ENCODE results near the gene GSS.

The GSS gene

DNA sequence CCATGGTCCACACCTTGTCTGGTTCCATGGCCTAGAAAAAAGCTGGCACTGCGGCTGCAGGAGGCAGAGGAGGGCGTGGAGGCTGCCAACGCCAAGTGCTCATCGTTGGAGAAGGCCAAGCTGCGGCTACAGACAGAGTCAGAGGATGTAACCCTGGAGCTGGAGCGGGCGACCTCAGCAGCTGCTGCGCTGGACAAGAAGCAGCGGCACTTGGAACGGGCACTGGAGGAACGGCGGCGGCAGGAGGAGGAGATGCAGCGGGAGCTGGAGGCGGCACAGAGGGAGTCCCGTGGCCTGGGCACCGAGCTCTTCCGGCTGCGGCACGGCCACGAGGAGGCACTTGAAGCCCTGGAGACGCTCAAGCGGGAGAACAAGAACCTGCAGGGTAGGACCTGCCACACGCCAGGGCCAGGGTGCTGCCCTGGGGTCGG lies 43.4 kb upstream of the GSS start:
- Histone ChIP-seq H3K27me3 (ENCODE audit: insufficient read depth, poor library complexity, severe bottlenecking) (no peaks in the 10 kb centered on the region), H3K4me3 (replicated peaks; ENCODE audit: insufficient read depth, low read length) (no peak overlapping the region), H3K27ac (replicated peaks) (no peak overlapping the region)
- no peak for DNase-seq (ENCODE audit: low read depth in 1 of 2, low spot score in 1 of 2)
- no peak for TF ChIP-seq GABPA (IDR thresholded peaks at IDR 0.05; ENCODE audit: low read depth)
- TF ChIP-seq SPI1 (IDR thresholded peaks at IDR 0.05; ENCODE audit: borderline replicate concordance, low read depth), result no peak
- TF ChIP-seq POLR2AphosphoS5 (IDR thresholded peaks at IDR 0.05; ENCODE audit: low read depth), result no peak

DNA sequence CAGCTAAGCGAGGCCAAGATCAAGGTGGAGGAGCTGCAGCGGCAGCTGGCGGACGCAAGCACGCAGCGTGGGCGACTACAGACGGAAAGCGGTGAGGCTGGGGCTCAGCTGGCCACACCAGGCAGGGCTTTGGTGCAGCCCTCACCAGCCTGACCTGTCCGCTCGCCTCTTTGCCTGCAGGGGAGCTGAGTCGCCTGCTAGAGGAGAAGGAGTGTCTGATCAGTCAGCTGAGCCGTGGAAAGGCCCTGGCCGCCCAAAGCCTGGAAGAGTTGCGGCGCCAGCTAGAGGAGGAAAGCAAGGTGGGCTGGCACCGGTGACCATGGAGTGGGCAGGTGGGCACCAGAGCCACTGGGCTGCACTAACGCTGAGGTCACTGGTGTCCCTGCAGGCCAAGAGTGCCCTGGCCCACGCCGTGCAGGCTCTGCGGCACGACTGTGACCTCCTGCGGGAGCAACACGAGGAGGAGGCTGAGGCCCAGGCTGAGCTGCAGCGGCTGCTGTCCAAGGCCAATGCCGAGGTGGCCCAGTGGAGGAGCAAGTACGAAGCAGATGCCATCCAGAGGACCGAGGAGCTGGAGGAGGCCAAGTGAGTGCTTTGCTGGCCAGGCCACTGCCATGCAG lies 42.8 kb upstream of the GSS start:
- no peaks in the 10 kb centered on the region for H3K27me3 ChIP-seq (ENCODE audit: insufficient read depth, poor library complexity, severe bottlenecking)
- H3K27ac ChIP-seq (replicated peaks), result no peak overlapping the region
- H3K4me3 ChIP-seq (replicated peaks; ENCODE audit: insufficient read depth, low read length), result no peak overlapping the region
- TF ChIP-seq GABPA (IDR thresholded peaks at IDR 0.05; ENCODE audit: low read depth) (no peak), POLR2AphosphoS5 (IDR thresholded peaks at IDR 0.05; ENCODE audit: low read depth) (no peak), SPI1 (IDR thresholded peaks at IDR 0.05; ENCODE audit: borderline replicate concordance, low read depth) (no peak)
- TF ChIP-seq, protein P1, sequence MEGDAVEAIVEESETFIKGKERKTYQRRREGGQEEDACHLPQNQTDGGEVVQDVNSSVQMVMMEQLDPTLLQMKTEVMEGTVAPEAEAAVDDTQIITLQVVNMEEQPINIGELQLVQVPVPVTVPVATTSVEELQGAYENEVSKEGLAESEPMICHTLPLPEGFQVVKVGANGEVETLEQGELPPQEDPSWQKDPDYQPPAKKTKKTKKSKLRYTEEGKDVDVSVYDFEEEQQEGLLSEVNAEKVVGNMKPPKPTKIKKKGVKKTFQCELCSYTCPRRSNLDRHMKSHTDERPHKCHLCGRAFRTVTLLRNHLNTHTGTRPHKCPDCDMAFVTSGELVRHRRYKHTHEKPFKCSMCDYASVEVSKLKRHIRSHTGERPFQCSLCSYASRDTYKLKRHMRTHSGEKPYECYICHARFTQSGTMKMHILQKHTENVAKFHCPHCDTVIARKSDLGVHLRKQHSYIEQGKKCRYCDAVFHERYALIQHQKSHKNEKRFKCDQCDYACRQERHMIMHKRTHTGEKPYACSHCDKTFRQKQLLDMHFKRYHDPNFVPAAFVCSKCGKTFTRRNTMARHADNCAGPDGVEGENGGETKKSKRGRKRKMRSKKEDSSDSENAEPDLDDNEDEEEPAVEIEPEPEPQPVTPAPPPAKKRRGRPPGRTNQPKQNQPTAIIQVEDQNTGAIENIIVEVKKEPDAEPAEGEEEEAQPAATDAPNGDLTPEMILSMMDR (IDR thresholded peaks at IDR 0.05; ENCODE audit: insufficient read depth, low read length), result no peak
- TF ChIP-seq, protein P2, sequence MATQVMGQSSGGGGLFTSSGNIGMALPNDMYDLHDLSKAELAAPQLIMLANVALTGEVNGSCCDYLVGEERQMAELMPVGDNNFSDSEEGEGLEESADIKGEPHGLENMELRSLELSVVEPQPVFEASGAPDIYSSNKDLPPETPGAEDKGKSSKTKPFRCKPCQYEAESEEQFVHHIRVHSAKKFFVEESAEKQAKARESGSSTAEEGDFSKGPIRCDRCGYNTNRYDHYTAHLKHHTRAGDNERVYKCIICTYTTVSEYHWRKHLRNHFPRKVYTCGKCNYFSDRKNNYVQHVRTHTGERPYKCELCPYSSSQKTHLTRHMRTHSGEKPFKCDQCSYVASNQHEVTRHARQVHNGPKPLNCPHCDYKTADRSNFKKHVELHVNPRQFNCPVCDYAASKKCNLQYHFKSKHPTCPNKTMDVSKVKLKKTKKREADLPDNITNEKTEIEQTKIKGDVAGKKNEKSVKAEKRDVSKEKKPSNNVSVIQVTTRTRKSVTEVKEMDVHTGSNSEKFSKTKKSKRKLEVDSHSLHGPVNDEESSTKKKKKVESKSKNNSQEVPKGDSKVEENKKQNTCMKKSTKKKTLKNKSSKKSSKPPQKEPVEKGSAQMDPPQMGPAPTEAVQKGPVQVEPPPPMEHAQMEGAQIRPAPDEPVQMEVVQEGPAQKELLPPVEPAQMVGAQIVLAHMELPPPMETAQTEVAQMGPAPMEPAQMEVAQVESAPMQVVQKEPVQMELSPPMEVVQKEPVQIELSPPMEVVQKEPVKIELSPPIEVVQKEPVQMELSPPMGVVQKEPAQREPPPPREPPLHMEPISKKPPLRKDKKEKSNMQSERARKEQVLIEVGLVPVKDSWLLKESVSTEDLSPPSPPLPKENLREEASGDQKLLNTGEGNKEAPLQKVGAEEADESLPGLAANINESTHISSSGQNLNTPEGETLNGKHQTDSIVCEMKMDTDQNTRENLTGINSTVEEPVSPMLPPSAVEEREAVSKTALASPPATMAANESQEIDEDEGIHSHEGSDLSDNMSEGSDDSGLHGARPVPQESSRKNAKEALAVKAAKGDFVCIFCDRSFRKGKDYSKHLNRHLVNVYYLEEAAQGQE (IDR thresholded peaks at IDR 0.05; ENCODE audit: insufficient replicate concordance, low read depth), result no peak
- DNase-seq (ENCODE audit: low read depth in 1 of 2, low spot score in 1 of 2), result no peak

DNA sequence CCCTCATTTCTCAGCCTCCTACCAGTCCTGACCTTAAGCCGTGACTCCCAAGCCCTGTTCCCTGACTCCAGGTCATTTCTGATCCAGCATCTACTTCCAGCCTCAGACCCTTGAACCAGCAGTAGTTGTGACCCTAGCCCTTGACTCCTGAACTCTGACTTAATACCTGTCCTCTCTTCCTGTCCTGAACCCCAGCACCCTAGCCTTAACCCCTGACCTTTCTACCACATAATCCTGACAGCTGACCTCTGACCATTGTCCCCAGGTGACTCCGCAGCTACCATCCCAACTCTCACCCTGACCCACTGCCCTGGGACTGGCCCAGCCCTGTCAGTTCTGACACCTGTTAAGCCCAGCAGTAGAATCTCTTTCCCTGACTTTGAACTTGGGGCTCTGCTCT lies 42.2 kb upstream of the GSS start:
- no peak for TF ChIP-seq GABPA (IDR thresholded peaks at IDR 0.05; ENCODE audit: low read depth)
- TF ChIP-seq, protein P2 (IDR thresholded peaks at IDR 0.05; ENCODE audit: insufficient replicate concordance, low read depth), result no peak
- TF ChIP-seq, protein P1 (IDR thresholded peaks at IDR 0.05; ENCODE audit: insufficient read depth, low read length), result no peak
- no peak for TF ChIP-seq SPI1 (IDR thresholded peaks at IDR 0.05; ENCODE audit: borderline replicate concordance, low read depth)
- no peak for TF ChIP-seq POLR2AphosphoS5 (IDR thresholded peaks at IDR 0.05; ENCODE audit: low read depth)

DNA sequence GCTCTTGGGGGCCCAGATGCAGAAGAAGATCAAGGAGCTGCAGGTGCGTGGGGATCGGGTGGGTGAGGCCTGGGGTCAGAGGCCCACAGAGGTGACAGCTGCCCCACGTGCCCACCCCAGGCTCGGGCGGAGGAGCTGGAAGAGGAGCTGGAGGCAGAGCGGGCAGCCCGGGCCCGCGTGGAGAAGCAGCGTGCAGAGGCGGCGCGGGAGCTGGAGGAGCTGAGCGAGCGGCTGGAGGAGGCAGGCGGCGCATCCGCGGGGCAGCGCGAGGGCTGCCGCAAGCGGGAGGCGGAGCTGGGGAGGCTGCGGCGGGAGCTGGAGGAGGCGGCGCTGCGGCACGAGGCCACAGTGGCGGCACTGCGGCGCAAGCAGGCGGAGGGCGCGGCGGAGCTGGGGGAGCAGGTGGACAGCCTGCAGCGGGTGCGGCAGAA lies 41.5 kb upstream of the GSS start:
- TF ChIP-seq, protein P2 (IDR thresholded peaks at IDR 0.05; ENCODE audit: insufficient replicate concordance, low read depth), result no peak
- TF ChIP-seq POLR2AphosphoS5 (IDR thresholded peaks at IDR 0.05; ENCODE audit: low read depth), result no peak; the same call in 1 of the 2 replicates
- TF ChIP-seq SPI1 (IDR thresholded peaks at IDR 0.05; ENCODE audit: borderline replicate concordance, low read depth), result no peak
- TF ChIP-seq GABPA (IDR thresholded peaks at IDR 0.05; ENCODE audit: low read depth), result no peak
- TF ChIP-seq, protein P1 (IDR thresholded peaks at IDR 0.05; ENCODE audit: insufficient read depth, low read length), result no peak
- no peaks in the 10 kb centered on the region for H3K27me3 ChIP-seq (ENCODE audit: insufficient read depth, poor library complexity, severe bottlenecking)
- no peak overlapping the region for H3K4me3 ChIP-seq (replicated peaks; ENCODE audit: insufficient read depth, low read length)
- no peak for DNase-seq (ENCODE audit: low read depth in 1 of 2, low spot score in 1 of 2)
- no peak overlapping the region for H3K27ac ChIP-seq (replicated peaks)

More for the DNA sequence above, 42.2 kb upstream of the GSS start:
- H3K4me3 ChIP-seq (replicated peaks; ENCODE audit: insufficient read depth, low read length), result no peak overlapping the region
- no peak overlapping the region for H3K27ac ChIP-seq (replicated peaks)
- no peaks in the 10 kb centered on the region for H3K27me3 ChIP-seq (ENCODE audit: insufficient read depth, poor library complexity, severe bottlenecking)
- no peak for DNase-seq (ENCODE audit: low read depth in 1 of 2, low spot score in 1 of 2)
